H1 (cell line): ENCODE results near the gene PARD6A. TPM values are rescaled to one million over a fixed set of nuclear protein-coding genes. Genes with fewer than 3 reads are reported as not detected.

ENCODE experiments used
- CTCF ChIA-PET: fragments of 300-600 bp; sonication (Branson Sonifier 250); formaldehyde crosslinking; loops from one replicate; lab custom pipeline; 2021; ENCODE audit not compliant: partially characterized antibody; lab: Charles Lee
- POLR2A ChIA-PET: fragments of 300-600 bp; sonication (Branson Sonifier 250); formaldehyde crosslinking; loops from one replicate; lab custom pipeline; 2021; ENCODE audit warnings: inconsistent platforms; ENCODE audit not compliant: partially characterized antibody; lab: Charles Lee
- DNase-seq, 2 experiments: peaks; one replicate each; pipeline versions ENCODE4 v3.0.0 to v3.0.0-alpha.2; 2010 to 2022; ENCODE audit warnings: low spot score in 2 of 2, low read depth in 1 of 2, mixed read lengths in 1 of 2
- FAIRE-seq: peaks from 2 replicates; lab custom pipeline; 2011; peaks lifted over from hg19 to GRCh38; lab: Jason Lieb, UNC
- H2AFZ ChIP-seq: 2 replicates; pipeline ENCODE4 v1.8.1; 2012; ENCODE audit warnings: low read length, inconsistent platforms
- H2AK5ac ChIP-seq: 2 replicates; pipeline ENCODE4 v1.6.1; 2013; ENCODE audit warnings: low read depth, low read length
- H2BK120ac ChIP-seq: replicated peaks from 2 replicates; pipeline ENCODE3; 2013; ENCODE audit warnings: low read depth, low read length, inconsistent platforms
- H2BK12ac ChIP-seq: 2 replicates; pipeline ENCODE4 v1.6.1; 2013; ENCODE audit warnings: low read depth, low read length
- H2BK15ac ChIP-seq: 2 replicates; pipeline ENCODE4 v1.6.1; 2013; ENCODE audit warnings: low read length
- H2BK20ac ChIP-seq: 2 replicates; pipeline ENCODE4 v1.6.1; 2013; ENCODE audit warnings: low read length
- H2BK5ac ChIP-seq: 2 replicates; pipeline ENCODE4 v1.6.1; 2013; ENCODE audit warnings: low read depth, low read length
- H3K14ac ChIP-seq: 2 replicates; pipeline ENCODE4 v1.6.1; 2013; ENCODE audit warnings: inconsistent platforms; ENCODE audit not compliant: insufficient read length
- H3K18ac ChIP-seq: 2 replicates; pipeline ENCODE4 v1.6.1; 2013; ENCODE audit warnings: low read length; ENCODE audit errors: extremely low read depth
- H3K23ac ChIP-seq: 2 replicates; pipeline ENCODE4 v1.6.1; 2013; ENCODE audit warnings: inconsistent platforms; ENCODE audit not compliant: insufficient read length
- H3K23me2 ChIP-seq: 2 replicates; pipeline ENCODE4 v1.6.1; 2013; ENCODE audit warnings: low read depth, low read length
- H3K27ac ChIP-seq: 2 replicates; pipeline ENCODE4 v1.6.1; 2011; ENCODE audit warnings: low read depth, low read length, inconsistent platforms
- H3K27me3 ChIP-seq, 4 experiments: replicated peaks in 1 of 4; 1 replicate in 1 of 4; 2 replicates in 3 of 4; pipeline versions ENCODE4 v1.6.1 to v1.8.1; 2011 to 2013; ENCODE audit warnings: low read length in 3 of 4, mild to moderate bottlenecking in 3 of 4, inconsistent platforms in 2 of 4, mixed read lengths in 2 of 4, moderate library complexity in 1 of 4; ENCODE audit not compliant: control insufficient read depth in 3 of 4, insufficient read depth in 3 of 4; ENCODE audit errors: extremely low read depth in 1 of 4
- H3K36me3 ChIP-seq, 4 experiments: 2 replicates each; pipeline versions ENCODE4 v1.6.1 to v1.8.1; 2011 to 2013; ENCODE audit warnings: mild to moderate bottlenecking in 4 of 4, low read length in 3 of 4, moderate library complexity in 2 of 4, control low read depth in 1 of 4, inconsistent platforms in 1 of 4; ENCODE audit not compliant: insufficient read depth in 4 of 4, control insufficient read depth in 2 of 4
- H3K4ac ChIP-seq: replicated peaks from 2 replicates; pipeline ENCODE3; 2013; ENCODE audit warnings: low read length, low read depth, mixed read lengths, inconsistent platforms; ENCODE audit not compliant: insufficient read length
- H3K4me1 ChIP-seq, 4 experiments: replicated peaks in 1 of 4; 1 replicate in 1 of 4; 2 replicates in 3 of 4; pipeline versions ENCODE4 v1.6.1 to v1.8.1; 2011 to 2013; ENCODE audit warnings: low read length in 3 of 4, inconsistent platforms in 2 of 4, mixed read lengths in 1 of 4; ENCODE audit not compliant: insufficient read depth in 4 of 4, control insufficient read depth in 3 of 4
- H3K4me2 ChIP-seq, 2 experiments: 2 replicates each; pipeline versions ENCODE4 v1.6.1 to v1.8.1; 2011 to 2013; ENCODE audit warnings: low read depth in 2 of 2, low read length in 2 of 2, control low read depth in 1 of 2, inconsistent platforms in 1 of 2, mild to moderate bottlenecking in 1 of 2; ENCODE audit not compliant: insufficient read depth in 1 of 2
- H3K4me3 ChIP-seq, 4 experiments: fragments of 200-600, 300-600 bp in 1 of 4; sonication (generic), shearing (Covaris generic), sonication (Bioruptor Twin) in 1 of 4; 2 replicates each; pipeline versions ENCODE4 v1.5.1 to v1.8.1; 2011 to 2016; ENCODE audit warnings: low read length in 4 of 4, low read depth in 3 of 4, control low read depth in 2 of 4, inconsistent platforms in 2 of 4, mild to moderate bottlenecking in 2 of 4, mixed read lengths in 1 of 4, moderate library complexity in 1 of 4; ENCODE audit not compliant: insufficient read depth in 2 of 4; ENCODE audit errors: extremely low read depth in 1 of 4
- H3K56ac ChIP-seq: replicated peaks from 2 replicates; pipeline ENCODE3; 2013; ENCODE audit warnings: low read depth, mild to moderate bottlenecking, mixed read lengths, low read length, inconsistent platforms; ENCODE audit not compliant: insufficient read length
- H3K79me1 ChIP-seq: 2 replicates; pipeline ENCODE4 v1.6.1; 2013; ENCODE audit warnings: low read depth, low read length, control low read depth
- H3K79me2 ChIP-seq, 2 experiments: 2 replicates each; pipeline versions ENCODE4 v1.6.1 to v1.8.1; 2012 to 2013; ENCODE audit warnings: low read length in 2 of 2, mild to moderate bottlenecking in 2 of 2, inconsistent platforms in 1 of 2; ENCODE audit not compliant: insufficient read depth in 2 of 2, control insufficient read depth in 1 of 2
- H3K9ac ChIP-seq, 4 experiments: replicated peaks in 1 of 4; 1 replicate in 1 of 4; 2 replicates in 3 of 4; pipeline versions ENCODE4 v1.6.1 to v1.8.1; 2011 to 2013; ENCODE audit warnings: low read depth in 3 of 4, low read length in 3 of 4, control low read depth in 2 of 4, mild to moderate bottlenecking in 2 of 4, moderate library complexity in 2 of 4, inconsistent platforms in 1 of 4; ENCODE audit errors: extremely low read depth in 1 of 4
- H3K9me3 ChIP-seq, 2 experiments: 2 replicates each; pipeline versions ENCODE4 v1.6.1 to v1.8.1; 2012 to 2013; ENCODE audit warnings: mild to moderate bottlenecking in 2 of 2, moderate library complexity in 2 of 2, control low read depth in 1 of 2, inconsistent platforms in 1 of 2, low read depth in 1 of 2, low read length in 1 of 2, mixed read lengths in 1 of 2; ENCODE audit not compliant: insufficient read depth in 2 of 2
- H4K20me1 ChIP-seq, 2 experiments: replicated peaks in 1 of 2; 2 replicates each; pipeline versions ENCODE3 to v1.8.1; 2011 to 2013; ENCODE audit warnings: inconsistent platforms in 2 of 2, low read length in 2 of 2, mild to moderate bottlenecking in 1 of 2; ENCODE audit not compliant: insufficient read depth in 2 of 2, control insufficient read depth in 1 of 2
- H4K5ac ChIP-seq: 2 replicates; pipeline ENCODE4 v1.6.1; 2013; ENCODE audit warnings: low read length, low read depth, mixed read lengths, inconsistent platforms; ENCODE audit not compliant: insufficient read length
- H4K8ac ChIP-seq: 2 replicates; pipeline ENCODE4 v1.8.0; 2013; ENCODE audit warnings: mild to moderate bottlenecking, moderate library complexity, low read length, inconsistent platforms; ENCODE audit not compliant: insufficient read depth; ENCODE audit errors: extremely low read depth
- H4K91ac ChIP-seq: replicated peaks from 2 replicates; pipeline ENCODE3; 2013; ENCODE audit warnings: low read length, mixed read lengths, inconsistent platforms; ENCODE audit not compliant: insufficient read length
- ATF3 ChIP-seq: IDR thresholded peaks from 2 replicates; pipeline ENCODE4 v1.6.1; 2011; ENCODE audit warnings: low read depth, mild to moderate bottlenecking, low read length; ENCODE audit not compliant: insufficient read depth
- CHD2 ChIP-seq: IDR thresholded peaks from 2 replicates; pipeline ENCODE4 v1.6.1; 2012; ENCODE audit warnings: low read length, improper control_type of control experiment
- CREB1 ChIP-seq: IDR thresholded peaks from 2 replicates; pipeline ENCODE4 v1.6.1; 2012; ENCODE audit warnings: inconsistent platforms
- EZH2 ChIP-seq: fragments of 200-600 bp; sonication (generic); IDR thresholded peaks from 2 replicates; pipeline ENCODE4 v1.7.1; 2012; ENCODE audit warnings: low read depth, mild to moderate bottlenecking, moderate library complexity, low read length, inconsistent platforms; ENCODE audit not compliant: severe bottlenecking
- JUN ChIP-seq: IDR thresholded peaks from 2 replicates; pipeline ENCODE4 v1.6.1; 2011; ENCODE audit warnings: low read depth, mild to moderate bottlenecking, improper control_type of control experiment, low read length
- NANOG ChIP-seq: IDR thresholded peaks from 2 replicates; pipeline ENCODE4 v1.6.1; 2011; ENCODE audit warnings: low read length, low read depth, mild to moderate bottlenecking, inconsistent platforms; ENCODE audit not compliant: insufficient read depth, poor library complexity, severe bottlenecking
- SAP30 ChIP-seq: fragments of 300-600 bp; sonication (generic); IDR thresholded peaks from 2 replicates; pipeline ENCODE4 v1.7.1; 2012; ENCODE audit warnings: low read length, moderate library complexity, mild to moderate bottlenecking, inconsistent platforms; ENCODE audit not compliant: insufficient read depth, insufficient replicate concordance
- ZNF274 ChIP-seq: IDR thresholded peaks from 2 replicates; pipeline ENCODE4 v1.7.0; 2012; ENCODE audit warnings: low read length, borderline replicate concordance; ENCODE audit errors: extremely low read depth
- WGBS, 2 experiments: shearing (Covaris generic) in 1 of 2; methylation state at CpG; one replicate each; pipeline versions ENCODE4 v1.1.6 to v1.1.7; 2013 to 2015; ENCODE audit warnings: low lambda C conversion rate in 2 of 2, mixed read lengths in 2 of 2, inconsistent platforms in 1 of 2, low coverage in 1 of 2, missing lambda C conversion rate in 1 of 2; ENCODE audit not compliant: insufficient replicate concordance in 2 of 2, insufficient coverage in 1 of 2, insufficient read length in 1 of 2; ENCODE audit errors: extremely low coverage in 1 of 2, missing lambda C conversion rate in 1 of 2; 5-methylcytosine and 5-hydroxymethylcytosine counted together
- polyA plus RNA-seq, 7 experiments: library from polyadenylated mRNA; depleted of rRNA in 3 of 7; stranded (reverse) in 5 of 7; unstranded in 2 of 7; fragments of >200 nt in 5 of 7; fragments of 200-250 nt in 2 of 7; gene quantifications; 1 replicate in 5 of 7; 2 replicates in 1 of 7; 4 replicates in 1 of 7; pipeline versions ENCODE4 v1.2.1 to v1.2.3, GENCODE V29; 2011 to 2013; ENCODE audit warnings: missing spikeins in 2 of 7, mixed read lengths in 2 of 7
- total RNA-seq: library from RNA; stranded (reverse); fragmentation: NEBNext Ultra II Directional; extraction: Animal tissue kit (Norgen Biotek cat#: 25700); gene quantifications from 2 replicates; pipeline ENCODE4 v1.2.1, GENCODE V29; 2021

Gene PARD6A
- total and polyA plus RNA-seq, 2 of the 8 experiments (the other 6 are each of a cell fraction or from before 2014, with no cell fraction given): 15.1 to 21.8 TPM

DNA sequence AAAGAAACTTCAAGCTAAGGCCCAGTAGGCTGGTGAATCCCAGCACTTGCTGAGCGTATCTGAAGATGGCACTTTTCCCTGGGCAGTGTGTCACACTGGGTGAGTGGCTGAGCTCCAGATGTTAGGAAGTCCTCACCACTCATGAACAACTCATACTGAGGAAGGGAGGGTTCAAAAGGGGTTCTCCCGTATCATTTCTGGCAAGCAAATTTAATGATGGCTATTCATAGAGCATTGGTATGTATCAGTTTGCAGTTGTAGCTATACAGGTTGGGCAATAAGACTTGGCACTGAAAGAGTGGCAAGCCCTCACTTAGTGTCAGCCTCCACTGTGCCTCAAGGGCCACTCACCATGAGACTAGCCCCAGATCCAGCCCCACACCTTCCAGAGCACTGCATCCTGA lies 47.6 kb downstream of the PARD6A start:
- H3K4me1 ChIP-seq: peaks cover 0 to 7% (median 3%) of the 10 kb centered on the region in 4 experiments; a peak in 2 of 7 replicates
- H2BK5ac ChIP-seq: no peak overlapping the region
- H3K4me2 ChIP-seq: no peak overlapping the region
- H3K36me3 ChIP-seq: no peaks in the 10 kb centered on the region; a peak in 1 of 8 replicates
- no peak overlapping the region for H4K8ac ChIP-seq
- no peak overlapping the region for H3K9ac ChIP-seq
- H4K91ac ChIP-seq: no peak overlapping the region
- TF ChIP-seq ZNF274 (no peak), JUN (no peak), CHD2 (no peak), CREB1 (no peak), ATF3 (no peak), NANOG (no peak), EZH2 (no peak), SAP30 (no peak)
- H3K4me3 ChIP-seq: no peak overlapping the region
- POLR2A ChIA-PET: interaction anchor here (3.3 kb wide), 1 partner anchor 11 kb away, joined by 16 read pairs; the partner anchor contains the start of gene GFOD2
- H3K27me3 ChIP-seq: no peaks in the 10 kb centered on the region
- H3K56ac ChIP-seq: no peak overlapping the region
- H3K79me1 ChIP-seq: peaks cover 7% of the 10 kb centered on the region
- DNase-seq: no peak
- H3K4ac ChIP-seq: no peak overlapping the region
- no peak overlapping the region; the same call in 1 of the 2 replicates for H2BK12ac ChIP-seq
- WGBS, 2 experiments: 88% methylated on average over 2 of the region's 2 CpGs; no CpG with 5 or more reads in 1 of the 2 experiments
- no peak overlapping the region for H3K23ac ChIP-seq
- H4K5ac ChIP-seq: no peak overlapping the region
- no peak overlapping the region; the same call in 1 of the 2 replicates for H2BK15ac ChIP-seq
- no peak overlapping the region for H2BK120ac ChIP-seq
- peaks cover 0 to 2% of the 10 kb centered on the region in 2 experiments for H4K20me1 ChIP-seq
- H3K18ac ChIP-seq: no peak overlapping the region
- no peak for FAIRE-seq
- no peak overlapping the region for H2BK20ac ChIP-seq
- no peak overlapping the region for H3K14ac ChIP-seq
- no peak overlapping the region for H2AFZ ChIP-seq
- CTCF ChIA-PET: interaction anchor here (0.5 to 1.5 kb wide), 5 partner anchors 31 to 202 kb away, joined by 3 read pairs; no protein-coding TSS in a partner anchor
- no peaks in the 10 kb centered on the region for H3K23me2 ChIP-seq
- H2AK5ac ChIP-seq: no peak overlapping the region
- no peak overlapping the region for H3K27ac ChIP-seq
- H3K9me3 ChIP-seq: no peaks in the 10 kb centered on the region
- H3K79me2 ChIP-seq: peaks cover 3 to 58% of the 10 kb centered on the region in 2 experiments; a peak in 3 of 4 replicates
